Measurements from ENCODE around the gene EOGT.

Gene EOGT

GRCh38 chr3:69048990-69049389 lies 35.5 kb upstream of the EOGT start:
- no peak for DNase-seq (ENCODE audit: low read depth in 2 of 2)
- no peak overlapping the region for H3K4me3 ChIP-seq (replicated peaks in 1 of 2; ENCODE audit: low read depth in 2 of 2, low read length in 2 of 2)
- TF ChIP-seq, protein P1, sequence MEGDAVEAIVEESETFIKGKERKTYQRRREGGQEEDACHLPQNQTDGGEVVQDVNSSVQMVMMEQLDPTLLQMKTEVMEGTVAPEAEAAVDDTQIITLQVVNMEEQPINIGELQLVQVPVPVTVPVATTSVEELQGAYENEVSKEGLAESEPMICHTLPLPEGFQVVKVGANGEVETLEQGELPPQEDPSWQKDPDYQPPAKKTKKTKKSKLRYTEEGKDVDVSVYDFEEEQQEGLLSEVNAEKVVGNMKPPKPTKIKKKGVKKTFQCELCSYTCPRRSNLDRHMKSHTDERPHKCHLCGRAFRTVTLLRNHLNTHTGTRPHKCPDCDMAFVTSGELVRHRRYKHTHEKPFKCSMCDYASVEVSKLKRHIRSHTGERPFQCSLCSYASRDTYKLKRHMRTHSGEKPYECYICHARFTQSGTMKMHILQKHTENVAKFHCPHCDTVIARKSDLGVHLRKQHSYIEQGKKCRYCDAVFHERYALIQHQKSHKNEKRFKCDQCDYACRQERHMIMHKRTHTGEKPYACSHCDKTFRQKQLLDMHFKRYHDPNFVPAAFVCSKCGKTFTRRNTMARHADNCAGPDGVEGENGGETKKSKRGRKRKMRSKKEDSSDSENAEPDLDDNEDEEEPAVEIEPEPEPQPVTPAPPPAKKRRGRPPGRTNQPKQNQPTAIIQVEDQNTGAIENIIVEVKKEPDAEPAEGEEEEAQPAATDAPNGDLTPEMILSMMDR (IDR thresholded peaks at IDR 0.05; ENCODE audit: low read depth, low read length): no peak

DNA sequence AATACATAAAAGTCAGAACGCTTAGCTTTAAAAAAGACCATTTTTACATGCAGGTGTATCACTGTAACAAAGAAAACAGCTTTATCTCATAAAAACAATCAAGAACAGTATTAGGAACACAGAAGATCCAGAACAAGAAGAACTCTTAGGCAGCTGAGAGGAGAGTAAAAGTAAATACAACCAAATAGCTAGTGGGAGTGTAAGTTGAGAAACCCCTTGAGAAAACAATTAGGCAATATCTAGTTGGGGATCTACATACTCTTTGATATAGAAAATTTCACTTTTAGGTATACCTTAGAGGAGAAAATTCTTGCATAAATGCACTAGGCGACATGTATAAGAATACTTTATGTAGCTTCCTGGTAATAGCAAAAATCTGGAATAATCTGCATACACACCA lies 31.1 kb upstream of the EOGT start:
- TF ChIP-seq, protein P1 (IDR thresholded peaks at IDR 0.05; ENCODE audit: low read depth, low read length): no peak
- H3K4me3 ChIP-seq (replicated peaks in 1 of 2; ENCODE audit: low read depth in 2 of 2, low read length in 2 of 2): no peak overlapping the region

GRCh38 chr3:69033470-69033869 lies 20.0 kb upstream of the EOGT start:
- H3K4me3 ChIP-seq (replicated peaks in 1 of 2; ENCODE audit: low read depth in 2 of 2, low read length in 2 of 2): no peak overlapping the region
- TF ChIP-seq, protein P1 (IDR thresholded peaks at IDR 0.05; ENCODE audit: low read depth, low read length): no peak
- peak; percentile 73 to 93 for DNase-seq (ENCODE audit: low read depth in 2 of 2)

More for the DNA sequence above, 31.1 kb upstream of the EOGT start:
- DNase-seq (ENCODE audit: low read depth in 2 of 2): peak in 1 of 2 donors; percentile 12

- TF ChIP-seq, protein P1 (IDR thresholded peaks at IDR 0.05; ENCODE audit: low read depth, low read length): no peak
- H3K4me3 ChIP-seq (replicated peaks in 1 of 2; ENCODE audit: low read depth in 2 of 2, low read length in 2 of 2): no peak overlapping the region
- DNase-seq (ENCODE audit: low read depth in 2 of 2): no peak
Measured at GRCh38 chr3:69032737-69033136, 19.3 kb upstream of the EOGT start.

GRCh38 chr3:69032142-69032541 lies 18.7 kb upstream of the EOGT start:
- H3K4me3 ChIP-seq (replicated peaks in 1 of 2; ENCODE audit: low read depth in 2 of 2, low read length in 2 of 2): no peak overlapping the region
- TF ChIP-seq, protein P1 (IDR thresholded peaks at IDR 0.05; ENCODE audit: low read depth, low read length): no peak
- DNase-seq (ENCODE audit: low read depth in 2 of 2): peak; percentile 44 to 78

GRCh38 chr3:69031635-69032034 lies 18.2 kb upstream of the EOGT start:
- H3K4me3 ChIP-seq (replicated peaks in 1 of 2; ENCODE audit: low read depth in 2 of 2, low read length in 2 of 2): no peak overlapping the region
- peak in 1 of 2 donors; percentile 16 for DNase-seq (ENCODE audit: low read depth in 2 of 2)
- TF ChIP-seq, protein P1 (IDR thresholded peaks at IDR 0.05; ENCODE audit: low read depth, low read length): no peak

- no peak for DNase-seq (ENCODE audit: low read depth in 2 of 2)
- H3K4me3 ChIP-seq (replicated peaks in 1 of 2; ENCODE audit: low read depth in 2 of 2, low read length in 2 of 2): no peak overlapping the region
- TF ChIP-seq, protein P1 (IDR thresholded peaks at IDR 0.05; ENCODE audit: low read depth, low read length): no peak
Measured at GRCh38 chr3:69020857-69021256, 7.4 kb upstream of the EOGT start.

Measured in cardiac fibroblast (primary cell).